GM12878 (cell line): ENCODE data around the gene KLF8. TPM values are rescaled to one million over a fixed set of nuclear protein-coding genes. Genes with fewer than 3 reads are reported as not detected.

Experiments
- ATAC-seq: fragments of 200-7000 bp; cut with Tn5 transposase; 3 replicates; pipeline ENCODE4 v1.9.1; 2020; ENCODE audit warnings: mild to moderate bottlenecking, moderate library complexity
- Bru-seq: library from RNA; stranded (reverse); fragments of 400-500 nt; gene quantifications from one replicate; lab custom pipeline; 2021; lab: Mats Ljungman, UMichigan
- BruChase-seq, 2 experiments: library from RNA; stranded (reverse); fragments of 400-500 nt; gene quantifications; one replicate each; lab custom pipeline; 2021; lab: Mats Ljungman, UMichigan
- BruUV-seq: library from RNA; stranded (reverse); fragments of 400-500 nt; replicated peaks from 2 replicates; lab custom pipeline; 2021; lab: Mats Ljungman, UMichigan
- CTCF ChIA-PET: fragments of 300-600 bp; sonication (Branson Sonifier 250); formaldehyde crosslinking; extraction: SDS; loops from one replicate; lab custom pipeline; 2021; ENCODE audit warnings: inconsistent platforms; lab: Yijun Ruan, JAX
- POLR2A ChIA-PET: fragments of 350-600 bp; formaldehyde crosslinking; extraction: SDS; loops from one replicate; lab custom pipeline; 2021; ENCODE audit warnings: inconsistent platforms; lab: Charles Lee
- RAD21 ChIA-PET: fragments of 300-600 bp; sonication (Branson Sonifier 250); formaldehyde crosslinking; loops from one replicate; lab custom pipeline; 2023; ENCODE audit warnings: antibody characterized with exemption; ENCODE audit not compliant: unreplicated experiment; lab: Charles Lee
- SMC1A ChIA-PET: fragments of 300-600 bp; sonication (Branson Sonifier 250); formaldehyde crosslinking; loops from one replicate; lab custom pipeline; 2023; ENCODE audit not compliant: unreplicated experiment, uncharacterized antibody; lab: Charles Lee
- DNase-seq: peaks from one replicate; pipeline ENCODE4 v3.0.0-alpha.2; 2011; ENCODE audit warnings: low read depth, low spot score
- FAIRE-seq: peaks from 3 replicates; lab custom pipeline; 2011; peaks lifted over from hg19 to GRCh38; lab: Jason Lieb, UNC
- H2AFZ ChIP-seq: 2 replicates; pipeline ENCODE4 v1.6.0; 2011; ENCODE audit warnings: low read depth, low read length, control low read depth; ENCODE audit not compliant: control insufficient read depth
- H3K27ac ChIP-seq: 2 replicates; pipeline ENCODE4 v1.5.1; 2011; ENCODE audit warnings: control low read depth; ENCODE audit not compliant: control insufficient read depth, insufficient read depth
- H3K27me3 ChIP-seq, 2 experiments: replicated peaks in 1 of 2; 2 replicates each; pipeline versions ENCODE4 v1.6.0 to v1.6.1; 2011; ENCODE audit warnings: low read length in 1 of 2; ENCODE audit not compliant: control insufficient read depth in 2 of 2, insufficient read depth in 2 of 2
- H3K36me3 ChIP-seq, 2 experiments: 2 replicates each; pipeline ENCODE4 v1.5.1; 2011; ENCODE audit warnings: low read length in 1 of 2; ENCODE audit not compliant: control insufficient read depth in 2 of 2, insufficient read depth in 2 of 2
- H3K4me1 ChIP-seq: 2 replicates; pipeline ENCODE4 v1.6.1; 2011; ENCODE audit warnings: mild to moderate bottlenecking, low read length, moderate library complexity, mixed read lengths; ENCODE audit not compliant: control insufficient read depth, insufficient read depth
- H3K4me2 ChIP-seq: 2 replicates; pipeline ENCODE4 v1.6.0; 2011; ENCODE audit warnings: control low read depth; ENCODE audit not compliant: control insufficient read depth, insufficient read depth
- H3K4me3 ChIP-seq: fragments of 200-600 bp; sonication (generic); 2 replicates; pipeline ENCODE4 v1.5.1; 2016
- H3K79me2 ChIP-seq: 2 replicates; pipeline ENCODE4 v1.6.0; 2011; ENCODE audit warnings: low read length; ENCODE audit not compliant: control insufficient read depth, insufficient read depth
- H3K9ac ChIP-seq: 2 replicates; pipeline ENCODE4 v1.8.0; 2011; ENCODE audit warnings: low read length, control low read depth, mixed read lengths; ENCODE audit not compliant: control insufficient read depth, insufficient read depth
- H3K9me3 ChIP-seq: replicated peaks from 3 replicates; pipeline ENCODE4 v1.5.1; 2011; ENCODE audit warnings: mild to moderate bottlenecking, low read length; ENCODE audit not compliant: control insufficient read depth, insufficient read depth
- H4K20me1 ChIP-seq: 2 replicates; pipeline ENCODE4 v1.6.0; 2011; ENCODE audit not compliant: control insufficient read depth, insufficient read depth
- CREB1 ChIP-seq: IDR thresholded peaks from 2 replicates; pipeline ENCODE4 v1.6.1; 2012; ENCODE audit warnings: low read depth, mild to moderate bottlenecking, inconsistent platforms
- NFYA ChIP-seq: IDR thresholded peaks from 2 replicates; pipeline ENCODE4 v1.6.1; 2011; ENCODE audit warnings: low read depth, mild to moderate bottlenecking, low read length, improper control_type of control experiment, borderline replicate concordance
- NR2F1 ChIP-seq: fragments of 450-650 bp; conservative IDR thresholded peaks from 2 replicates; pipeline ENCODE4 v1.6.1; 2017; ENCODE audit warnings: mild to moderate bottlenecking
- PKNOX1 ChIP-seq: fragments of 450-650 bp; IDR thresholded peaks from 2 replicates; pipeline ENCODE4 v1.6.1; 2016; ENCODE audit warnings: mild to moderate bottlenecking
- REST ChIP-seq: IDR thresholded peaks from 2 replicates; pipeline ENCODE4 v1.6.1; 2012; ENCODE audit warnings: mild to moderate bottlenecking, low read depth, low read length
- TARDBP ChIP-seq: IDR thresholded peaks from 2 replicates; pipeline ENCODE4 v1.6.1; 2016; ENCODE audit warnings: borderline replicate concordance
- TCF7 ChIP-seq: IDR thresholded peaks from 2 replicates; pipeline ENCODE4 v1.6.1; 2014; ENCODE audit warnings: antibody characterized with exemption, borderline replicate concordance
- YY1 ChIP-seq: IDR thresholded peaks from 2 replicates; pipeline ENCODE4 v1.6.1; 2011; ENCODE audit warnings: low read depth, mild to moderate bottlenecking, low read length
- ZBTB11 ChIP-seq: fragments of 450-650 bp; formaldehyde crosslinking; IDR thresholded peaks from 2 replicates; pipeline ENCODE4 v1.5.0; 2022; ENCODE audit warnings: mild to moderate bottlenecking, missing genetic modification characterization
- WGBS: methylation state at CpG from one replicate; pipeline ENCODE4 v1.1.6; 2016; ENCODE audit warnings: low lambda C conversion rate; ENCODE audit not compliant: insufficient replicate concordance, insufficient coverage; ENCODE audit errors: missing lambda C conversion rate; 5-methylcytosine and 5-hydroxymethylcytosine counted together
- in situ Hi-C: fragments of 300-500 bp; cut with MboI; formaldehyde crosslinking; loops from 9 replicates; pipeline ENCODE4 v1.14.3; 2018; ENCODE audit warnings: mixed read lengths
- intact Hi-C: fragments of 100-400 bp; cut with micrococcal nuclease; formaldehyde crosslinking; loops from one replicate; pipeline ENCODE4 v1.14.2; 2022; ENCODE audit not compliant: unreplicated experiment
- long read RNA-seq, 2 experiments: library from polyadenylated mRNA; unstranded; transcript quantifications; one replicate each; pipeline ENCODE4 v2.0.0, GENCODE V29; 2019 to 2020
- polyA minus RNA-seq, 3 experiments: library from RNA; depleted of rRNA, polyadenylated mRNA; stranded (reverse); fragments of >200 nt; gene quantifications; 2 replicates each; pipeline ENCODE4 v1.2.3, GENCODE V29; 2011
- polyA plus RNA-seq, 11 experiments: library from polyadenylated mRNA; depleted of rRNA in 4 of 11; unstranded in 6 of 11; stranded (reverse) in 5 of 11; fragments of >200 nt; fragmentation: Nextera tagmentation in 4 of 11; fragmentation: Illumina TruSeq in 1 of 11; extraction: Ambion mirVana in 4 of 11; extraction: Trizol in 1 of 11; gene quantifications; 1 replicate in 1 of 11; 2 replicates in 10 of 11; pipeline versions ENCODE4 v1.2.1 to v1.2.3, GENCODE V29; 2011 to 2016; ENCODE audit warnings: inconsistent platforms in 2 of 11, missing spikeins in 2 of 11, low read depth in 1 of 11
- total RNA-seq, 4 experiments: library from RNA; depleted of rRNA in 3 of 4; stranded (reverse); fragments of >200 nt in 3 of 4; fragmentation: Illumina TruSeq in 1 of 4; extraction: Trizol in 1 of 4; gene quantifications; 2 replicates each; pipeline versions ENCODE4 v1.2.1 to v1.2.3, GENCODE V29; 2013 to 2021

The KLF8 gene
- total RNA-seq (2013; cell fraction: nucleolus; rRNA removed): 47.5 and 49.1 TPM in 2 replicates
- total RNA-seq (2014; rRNA removed) (0.79 and 1.1 TPM in 2 replicates), total RNA-seq (2014; rRNA removed; fragmentation: Illumina TruSeq; extraction: Trizol) (0.92 and 1.1 TPM in 2 replicates), total RNA-seq (2021) (1.4 and 1.9 TPM in 2 replicates), polyA plus RNA-seq (2011; rRNA removed) (25.1 and 27.3 TPM in 2 replicates), polyA plus RNA-seq (2014; fragmentation: Illumina TruSeq; extraction: Trizol) (1.7 and 1.9 TPM in 2 replicates), polyA plus RNA-seq (2014; fragmentation: Nextera tagmentation; extraction: Ambion mirVana) (under 1 TPM; 0.31 to 0.39 TPM), polyA plus RNA-seq (2014; rRNA removed) (1.6 and 1.8 TPM in 2 replicates), polyA plus RNA-seq (2016; fragmentation: Nextera tagmentation; extraction: Ambion mirVana) (under 1 TPM; 0.79 to 0.87 TPM), polyA minus RNA-seq (2011; rRNA and poly(A)+ RNA removed) (38.3 and 43.3 TPM in 2 replicates), Bru-seq, nascent RNA (percentile 62 among the genes with signal in this experiment), BruChase-seq, experiment 1, labeled RNA remaining after a 6-hour chase (percentile 71 among the genes with signal in this experiment), BruChase-seq, experiment 2, labeled RNA remaining after a 2-hour chase (percentile 69 among the genes with signal in this experiment)
- polyA plus RNA-seq (2011; ENCODE audit: low read depth): 1.6 TPM
- polyA plus RNA-seq (2011; cell fraction: cytosol; rRNA removed): 30.0 and 30.2 TPM in 2 replicates
- polyA plus RNA-seq (2011; cell fraction: nucleus; rRNA removed): 57.3 and 86.0 TPM in 2 replicates
- polyA plus RNA-seq (2012): 1.2 and 2.6 TPM in 2 replicates
- polyA minus RNA-seq (2011; cell fraction: cytosol; rRNA and poly(A)+ RNA removed): 8.3 and 8.8 TPM in 2 replicates
- 22.0 and 26.9 TPM in 2 replicates for polyA minus RNA-seq (2011; cell fraction: nucleus; rRNA and poly(A)+ RNA removed)
- long read RNA-seq, experiment 1, partial matches to known transcripts: 0 of 1 reads
- long read RNA-seq, experiment 1, other reads (novel, unspliced or antisense): 1 of 1 reads
- long read RNA-seq, experiment 2, partial matches to known transcripts: 0 of 6 reads
- long read RNA-seq, experiment 2, other reads (novel, unspliced or antisense): 4 of 6 reads

GRCh38 chrX:56232221-56233082 is at the start of gene KLF8:
TSS of gene KLF8 (plus strand) at chrX:56232356. CDS start at chrX:56233335, 979 bp downstream.
- no peaks in the 10 kb centered on the region for H3K27me3 ChIP-seq
- TSS peak; percentile 53 for BruUV-seq
- intact Hi-C loops (loop anchor here (5.0 kb wide), 2 partner anchors 315 to 515 kb away; partner anchors contain the start of gene RRAGB), in situ Hi-C loops (loop anchor here (25.0 kb wide), 2 partner anchors 745 to 1070 kb away; partner anchors contain the start of gene USP51)
- DNase-seq: no peak
- CTCF ChIA-PET: interaction anchor here (1.1 to 8.6 kb wide), 9 partner anchors 10 to 515 kb away, joined by 3 to 58 read pairs (median 7); partner anchors contain the start of gene RRAGB
- RAD21 ChIA-PET: interaction anchor here (0.6 to 2.6 kb wide), 13 partner anchors 11 to 1593 kb away, joined by 3 to 24 read pairs (median 5); no protein-coding TSS in a partner anchor
- POLR2A ChIA-PET: interaction anchor here (0.6 to 1.5 kb wide), 5 partner anchors 10 to 743 kb away, joined by 3 to 5 read pairs (median 4); partner anchors contain the start of genes NBDY and USP51
- H3K79me2 ChIP-seq: no peaks in the 10 kb centered on the region
- H3K4me2 ChIP-seq: peak within 1 kb of the TSS; percentile 30; the same call in 1 of the 2 replicates
- H3K36me3 ChIP-seq: no peaks in the 10 kb centered on the region
- H3K9ac ChIP-seq: peak within 1 kb of the TSS; percentile 38; the same call in 1 of the 2 replicates
- no peaks in the 10 kb centered on the region for H3K9me3 ChIP-seq
- no peaks in the 10 kb centered on the region for H3K4me1 ChIP-seq
- peak; percentile 79 for ATAC-seq
- peak within 1 kb of the TSS; percentile 49 for H3K4me3 ChIP-seq
- FAIRE-seq: no peak
- H2AFZ ChIP-seq: no peak within 1 kb of the TSS; the same call in 1 of the 2 replicates
- H3K27ac ChIP-seq: peak within 1 kb of the TSS; percentile 25; the same call in 1 of the 2 replicates
- SMC1A ChIA-PET: interaction anchor here (0.8 to 4.0 kb wide), 9 partner anchors 11 to 496 kb away, joined by 3 to 26 read pairs (median 4); no protein-coding TSS in a partner anchor
- H4K20me1 ChIP-seq: no peaks in the 10 kb centered on the region
- 23% methylated on average over 34 of the region's 38 CpGs for WGBS
- TF ChIP-seq ZBTB11 (CRISPR knock-in tag): no peak
- TF ChIP-seq NR2F1: no peak
- no peak for TF ChIP-seq NFYA
- TF ChIP-seq PKNOX1: no peak
- TF ChIP-seq TCF7: no peak
- TF ChIP-seq YY1: no peak
- no peak for TF ChIP-seq CREB1
- TF ChIP-seq REST: no peak
- TF ChIP-seq TARDBP: no peak
